ENCODE measurements around the gene ITGA3.

- no peak for TF ChIP-seq EZH2 (IDR thresholded peaks at IDR 0.05; ENCODE audit: borderline replicate concordance)
- TF ChIP-seq CTCF (IDR thresholded peaks at IDR 0.05; ENCODE audit: poor library complexity) = no peak
- no peak for TF ChIP-seq EZH2phosphoT487 (IDR thresholded peaks at IDR 0.05; ENCODE audit: low read depth, severe bottlenecking, unreplicated experiment)
These were observed 1.0 kb downstream of the ITGA3 start for GRCh38 chr17:50056961-50057330.

Data from hepatocyte (in vitro differentiated cells).